Measurements from ENCODE around the gene DPH1.
A peak's percentile ranks its signal among the peaks of the same experiment; 100 is the strongest.

The DPH1 gene

DNA sequence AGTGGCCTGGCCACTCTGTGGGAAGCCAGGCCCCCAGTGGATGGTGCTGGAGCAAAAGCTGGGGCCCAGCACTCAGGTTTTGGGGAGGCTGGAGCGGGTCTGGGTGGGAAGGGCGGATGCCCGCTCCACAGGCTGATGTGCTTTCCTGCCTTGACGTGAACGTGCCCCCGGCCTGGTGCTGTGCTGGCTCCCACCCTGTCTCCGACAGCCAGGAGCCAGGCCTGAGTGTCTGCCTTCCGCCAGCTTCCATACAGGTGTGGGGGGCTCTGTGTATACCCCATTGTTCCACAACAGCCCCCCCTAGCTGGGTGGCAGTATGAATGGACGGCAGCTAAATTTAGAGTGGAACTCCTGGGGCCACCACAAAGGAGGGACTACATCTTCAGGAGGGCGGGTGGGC is 45.0 kb downstream of the DPH1 start:
- Histone ChIP-seq H3K9me3 (no peaks in the 10 kb centered on the region), H3K4me3 (no peak overlapping the region), H3K27me3 (no peaks in the 10 kb centered on the region), H3K27ac (peak overlapping the region; percentile 24 to 26), H3K36me3 (peaks cover 4 to 80% (median 34%) of the 10 kb centered on the region in 3 donors), H3K4me1 (peaks cover 0 to 13% (median 5%) of the 10 kb centered on the region in 4 donors)
- intact Hi-C loops (cut with DNase I; ENCODE audit: low total_unique reads): no loop called here
- no peak for DNase-seq
- no peak for TF ChIP-seq CTCF (IDR thresholded peaks at IDR 0.05)

DNA sequence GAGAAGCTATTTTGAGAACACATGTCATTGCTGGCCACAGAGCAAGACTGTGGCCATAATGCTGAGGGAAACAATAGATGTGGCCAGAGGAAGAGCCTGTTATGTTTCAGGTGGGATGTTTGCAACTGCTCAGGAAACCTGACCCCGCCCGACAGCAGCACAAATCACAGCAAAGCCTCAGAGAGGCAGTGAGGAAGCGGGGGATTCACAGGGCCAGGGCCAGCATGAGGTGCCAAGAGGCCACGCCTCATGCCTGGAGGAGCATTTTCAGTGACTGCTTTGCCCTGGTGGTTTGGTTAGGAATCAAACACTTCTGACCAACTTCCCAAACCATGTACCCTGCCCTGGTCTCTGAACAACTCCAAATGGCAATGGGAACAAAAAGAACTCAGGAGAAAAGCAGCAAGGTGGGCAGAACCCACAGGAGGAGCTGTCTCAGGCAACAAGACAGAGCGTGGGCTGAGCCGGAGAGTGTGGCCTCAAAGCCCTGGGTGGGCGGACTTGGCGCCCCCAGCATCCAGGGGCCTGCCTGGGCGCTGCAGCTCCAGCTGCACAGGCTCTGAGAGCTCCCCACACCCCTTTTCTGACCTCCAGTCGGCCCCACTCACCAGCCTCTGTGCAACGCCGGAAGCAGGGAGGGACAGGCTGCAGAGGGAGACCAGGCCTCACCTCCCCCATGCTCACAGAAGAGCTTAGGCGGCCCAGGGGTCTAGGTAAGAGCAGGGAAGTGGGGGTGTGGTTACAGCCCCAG is 45.6 kb downstream of the DPH1 start:
- H3K9me3 ChIP-seq: no peaks in the 10 kb centered on the region
- TF ChIP-seq CTCF (IDR thresholded peaks at IDR 0.05): no peak
- H3K4me1 ChIP-seq: peaks cover 0 to 13% (median 5%) of the 10 kb centered on the region in 4 donors
- H3K4me3 ChIP-seq: no peak overlapping the region
- intact Hi-C loops (cut with DNase I; ENCODE audit: low total_unique reads): no loop called here
- no peaks in the 10 kb centered on the region for H3K27me3 ChIP-seq
- peak overlapping the region; percentile 24 to 26 for H3K27ac ChIP-seq
- H3K36me3 ChIP-seq: peaks cover 4 to 81% (median 36%) of the 10 kb centered on the region in 3 donors
- no peak for DNase-seq

- intact Hi-C loops (cut with DNase I; ENCODE audit: low total_unique reads): no loop called here
- H3K4me1 ChIP-seq: peaks cover 0 to 13% (median 5%) of the 10 kb centered on the region in 4 donors
- TF ChIP-seq CTCF (IDR thresholded peaks at IDR 0.05): no peak
- peak overlapping the region in 1 of 2 donors; percentile 26 for H3K27ac ChIP-seq
- no peak overlapping the region for H3K4me3 ChIP-seq
- H3K27me3 ChIP-seq: no peaks in the 10 kb centered on the region
- peaks cover 13 to 81% (median 44%) of the 10 kb centered on the region in 3 donors for H3K36me3 ChIP-seq
- DNase-seq: no peak
- no peaks in the 10 kb centered on the region for H3K9me3 ChIP-seq
Observed at GRCh38 chr17:2076087-2076984, 46.4 kb downstream of the DPH1 start.

DNA sequence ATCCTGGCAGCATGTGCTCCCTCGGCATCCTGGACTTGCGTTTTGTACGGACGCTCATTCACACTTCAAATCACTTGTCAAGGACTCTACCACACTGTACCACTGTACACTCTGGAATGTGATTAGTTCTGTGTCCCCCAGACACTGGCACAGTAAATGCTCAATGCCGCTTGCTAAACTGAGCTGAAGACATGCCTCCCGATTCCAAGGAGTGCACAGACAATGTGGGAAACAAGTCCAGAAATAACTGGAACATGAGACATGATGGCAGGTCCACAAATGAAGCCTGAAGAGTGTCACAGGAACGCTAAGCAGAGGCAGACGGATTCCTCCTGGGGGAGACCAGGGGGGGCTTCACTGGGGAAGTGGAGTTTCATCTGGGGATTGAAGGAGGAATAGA is 47.1 kb downstream of the DPH1 start:
- Histone ChIP-seq H3K36me3 (peaks cover 19 to 81% (median 48%) of the 10 kb centered on the region in 3 donors), H3K27ac (no peak overlapping the region), H3K9me3 (no peaks in the 10 kb centered on the region), H3K4me3 (no peak overlapping the region), H3K27me3 (no peaks in the 10 kb centered on the region), H3K4me1 (peaks cover 0 to 13% (median 5%) of the 10 kb centered on the region in 4 donors)
- no peak for TF ChIP-seq CTCF (IDR thresholded peaks at IDR 0.05)
- DNase-seq: no peak
- intact Hi-C loops (cut with DNase I; ENCODE audit: low total_unique reads): no loop called here

DNA sequence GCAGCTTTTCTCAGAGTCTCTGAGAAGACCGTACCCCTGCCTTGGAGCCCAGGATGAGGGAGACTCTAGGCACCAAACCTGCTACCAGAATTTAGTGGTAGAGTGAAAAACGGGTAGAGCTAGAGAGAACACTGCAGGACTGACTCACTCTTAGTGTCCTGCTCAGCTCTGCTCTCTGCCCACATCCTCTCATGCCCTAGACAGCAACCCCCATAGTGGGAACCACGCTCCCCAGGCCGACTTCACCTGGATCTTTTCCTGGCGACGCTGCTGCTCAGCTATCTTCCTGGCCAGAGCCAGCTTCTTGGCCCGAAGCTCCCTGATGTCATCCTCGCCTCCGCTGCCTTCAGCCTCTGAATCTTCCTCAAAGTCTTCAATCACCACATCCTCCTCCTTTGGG is 51.6 kb downstream of the DPH1 start:
- DNase-seq: no peak
- no peak overlapping the region for H3K4me3 ChIP-seq
- H3K36me3 ChIP-seq: peaks cover 19 to 84% (median 53%) of the 10 kb centered on the region in 3 donors
- H3K9me3 ChIP-seq: no peaks in the 10 kb centered on the region
- TF ChIP-seq CTCF (IDR thresholded peaks at IDR 0.05): no peak
- no peak overlapping the region for H3K27ac ChIP-seq
- no peaks in the 10 kb centered on the region for H3K27me3 ChIP-seq
- H3K4me1 ChIP-seq: peaks cover 0 to 29% (median 16%) of the 10 kb centered on the region in 4 donors
- intact Hi-C loops (cut with DNase I; ENCODE audit: low total_unique reads): no loop called here

Data from tibial artery (tissue), 4 donors.